Fibroblast of skin of right quadriceps (primary cell): ENCODE results near the gene CNOT11.
"Not testable (repeated sequence)": the region's sequence is repeated elsewhere in the genome, so short reads cannot be mapped to it uniquely, and the experiment has no call there.

Source experiments
- DNase-seq: peaks from one replicate; pipeline ENCODE4 v3.0.0-alpha.2; 2013

CNOT11 gene

GRCh38 chr2:101248756-101249155 is 3.9 kb upstream of the CNOT11 start:
- DNase-seq, result not testable (repeated sequence)

GRCh38 chr2:101249826-101250225 is 2.9 kb upstream of the CNOT11 start:
- no peak for DNase-seq

DNA sequence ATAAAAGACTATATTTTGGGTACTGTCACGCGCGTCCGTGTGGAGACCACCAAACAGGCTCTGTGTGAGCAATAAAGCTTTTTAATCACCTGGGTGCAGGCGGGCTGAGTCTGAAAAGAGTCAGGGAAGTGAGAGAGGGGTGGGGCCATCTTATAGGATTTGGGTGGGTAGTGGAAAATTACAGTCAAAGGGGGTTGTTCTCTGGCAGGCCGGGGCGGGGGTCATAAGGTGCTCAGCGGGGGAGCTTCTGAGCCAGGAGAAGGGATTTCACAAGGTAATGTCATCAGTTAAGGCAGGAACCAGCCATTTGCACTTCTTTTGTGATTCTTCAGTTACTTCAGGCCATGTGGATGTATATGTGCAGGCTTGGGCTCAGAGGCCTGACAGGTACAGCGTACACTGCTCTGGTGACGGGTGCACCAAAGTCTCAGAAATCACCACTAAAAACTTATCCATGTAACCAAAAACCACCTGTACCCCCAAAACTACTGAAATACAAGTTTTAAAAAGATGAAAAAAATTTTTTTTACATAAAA is 1.4 kb upstream of the CNOT11 start:
- not testable (repeated sequence) for DNase-seq

GRCh38 chr2:101251844-101252407 is 760 bp upstream of the CNOT11 start:
- DNase-seq, result no peak

DNA sequence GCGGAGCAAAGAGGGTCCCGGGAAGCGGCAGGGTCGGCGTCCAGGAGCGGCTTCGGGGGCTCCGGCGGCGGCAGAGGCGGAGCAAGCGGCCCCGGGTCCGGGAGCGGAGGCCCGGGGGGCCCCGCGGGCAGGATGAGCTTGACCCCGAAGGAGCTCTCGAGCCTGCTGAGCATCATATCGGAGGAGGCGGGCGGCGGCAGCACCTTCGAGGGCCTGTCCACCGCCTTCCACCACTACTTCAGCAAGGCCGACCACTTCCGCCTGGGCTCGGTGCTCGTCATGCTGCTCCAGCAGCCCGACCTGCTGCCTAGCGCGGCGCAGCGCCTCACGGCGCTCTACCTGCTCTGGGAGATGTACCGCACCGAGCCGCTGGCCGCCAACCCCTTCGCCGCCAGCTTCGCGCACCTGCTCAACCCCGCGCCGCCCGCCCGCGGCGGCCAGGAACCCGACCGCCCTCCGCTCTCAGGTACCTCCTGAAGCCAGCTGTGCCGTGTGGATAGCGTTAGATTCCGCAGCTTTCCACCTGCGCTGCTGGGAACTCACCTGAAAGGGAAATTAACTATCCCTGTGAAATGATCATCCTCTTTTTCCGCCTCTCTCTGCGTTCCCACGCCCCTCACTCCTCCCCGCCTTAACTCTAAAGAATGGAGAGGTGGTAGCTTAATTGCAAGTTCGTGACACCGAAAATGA is 472 bp downstream of the CNOT11 start:
- DNase-seq, result peak; percentile 45

- DNase-seq, result no peak
These were observed 1.2 kb downstream of the CNOT11 start for GRCh38 chr2:101253703-101254450.

GRCh38 chr2:101255501-101255900 is 2.8 kb downstream of the CNOT11 start:
- peak; percentile 13 for DNase-seq

DNA sequence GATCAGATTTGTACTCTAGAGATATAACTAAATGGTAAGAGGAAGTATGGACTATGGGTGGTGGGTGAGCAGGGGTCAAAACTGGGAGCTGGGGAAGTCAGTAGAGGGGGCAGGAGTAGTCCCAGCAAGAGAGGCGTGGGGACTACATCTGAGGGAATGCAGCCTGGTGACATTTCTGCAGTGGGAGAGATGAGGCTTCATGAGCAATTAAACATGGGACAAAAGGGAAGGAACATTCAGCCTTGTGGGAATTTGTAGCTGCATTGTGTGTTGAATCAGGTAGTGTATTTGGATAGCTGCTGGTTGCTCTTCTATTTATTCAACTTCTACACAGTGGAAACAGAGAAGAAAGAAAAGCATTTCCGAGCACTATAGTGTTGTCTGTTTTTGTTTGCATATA is 3.6 kb downstream of the CNOT11 start:
- DNase-seq, result no peak

DNA sequence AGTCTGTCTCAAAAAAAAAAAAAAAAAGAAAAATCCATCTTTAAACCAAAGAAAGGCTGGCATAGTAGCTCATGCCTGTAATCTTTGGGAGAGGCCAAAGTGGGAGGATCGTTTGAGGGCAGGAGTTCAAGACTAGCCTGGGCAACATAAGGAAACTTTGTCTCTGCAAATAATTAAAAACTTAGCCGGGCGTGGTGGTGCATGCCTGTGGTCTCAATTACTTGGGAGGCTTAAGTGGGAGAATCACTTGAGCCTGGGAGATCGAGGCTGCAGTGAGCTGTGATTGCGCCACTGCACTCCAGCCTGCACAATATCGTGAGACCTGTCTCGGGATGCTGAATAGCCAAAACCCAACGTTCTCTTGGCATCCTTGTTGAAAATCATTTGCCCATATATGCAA is 6.1 kb downstream of the CNOT11 start:
- no peak for DNase-seq

GRCh38 chr2:101262142-101262541 is 9.5 kb downstream of the CNOT11 start:
- DNase-seq, result no peak

GRCh38 chr2:101263377-101263800 is 10.7 kb downstream of the CNOT11 start:
- no peak for DNase-seq

- DNase-seq, result no peak
These were observed 11.8 kb downstream of the CNOT11 start for GRCh38 chr2:101264360-101264939.

- DNase-seq, result no peak
These were observed 13.3 kb downstream of the CNOT11 start for GRCh38 chr2:101265893-101266499.

DNA sequence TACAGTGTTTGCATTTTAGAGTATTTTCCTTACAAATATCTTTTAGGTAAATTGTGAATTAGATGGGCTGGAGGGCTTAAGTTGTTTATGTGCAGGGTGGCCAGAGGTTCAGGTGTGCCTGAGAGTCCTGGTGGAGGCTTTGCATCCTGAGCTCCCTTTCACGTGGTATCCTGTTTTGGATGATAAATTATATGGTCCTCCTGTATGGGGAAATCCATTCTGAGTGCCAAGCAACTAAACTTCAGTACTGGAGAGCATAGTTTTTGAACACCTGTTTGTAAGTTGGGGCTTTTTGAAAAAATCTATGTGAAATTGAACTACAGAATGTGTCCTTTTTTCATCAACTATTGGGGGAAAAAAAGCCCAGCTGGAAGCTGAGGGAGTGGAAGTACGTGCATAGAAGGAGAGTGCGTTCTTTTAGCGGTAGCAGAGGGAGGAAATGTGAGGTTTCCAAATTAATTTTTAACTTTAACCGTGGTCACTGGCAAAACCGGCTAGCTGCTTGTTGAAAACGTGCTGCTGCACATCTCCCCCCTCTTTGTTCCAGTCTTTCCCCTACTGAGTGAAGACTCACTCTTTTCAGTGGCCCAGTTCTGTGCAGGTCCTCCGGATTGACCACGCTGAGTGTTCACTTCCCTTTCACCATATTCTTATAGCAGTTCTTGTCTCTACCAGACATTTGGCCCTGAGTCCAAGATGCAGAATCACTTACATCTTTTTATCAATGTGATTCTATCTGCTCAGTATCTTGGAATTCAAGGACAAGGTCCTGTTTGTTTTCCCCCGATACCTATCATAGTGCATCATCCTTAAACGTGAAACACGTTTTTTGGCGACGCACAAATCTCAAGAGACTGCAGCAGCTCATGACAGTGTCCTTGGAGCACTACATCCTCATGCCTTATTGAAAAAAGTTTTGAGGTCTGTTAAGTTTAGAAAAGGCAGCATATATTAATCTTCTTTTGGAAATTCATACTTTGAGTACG is 15.3 kb downstream of the CNOT11 start:
- DNase-seq, result no peak

DNA sequence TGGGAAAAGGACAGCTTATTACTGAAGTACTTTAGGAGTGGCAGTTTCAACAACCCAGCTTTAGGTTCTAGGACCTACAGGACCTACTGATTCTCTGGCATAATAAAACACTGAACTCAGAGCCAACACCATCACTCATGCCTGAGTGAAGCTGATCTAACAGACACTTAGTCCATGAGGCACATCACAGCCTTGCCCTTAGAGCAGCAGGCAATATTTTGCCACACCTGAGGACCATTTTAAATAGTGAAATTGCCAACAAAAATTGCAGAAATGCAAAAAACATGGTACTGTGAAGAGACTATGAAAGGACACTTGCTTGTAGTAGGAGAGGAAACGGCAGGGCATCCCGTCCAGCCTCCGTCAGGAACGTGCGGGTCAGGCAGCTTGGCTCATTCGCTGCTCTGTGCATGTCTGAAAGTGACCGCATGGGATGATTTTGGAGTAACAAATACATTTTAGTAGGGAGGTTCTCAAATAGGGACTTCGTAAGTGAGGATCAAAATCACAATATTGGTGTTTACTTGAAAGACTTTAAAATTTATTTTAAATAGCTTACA is 18.1 kb downstream of the CNOT11 start:
- no peak for DNase-seq

GRCh38 chr2:101272045-101272784 is 19.5 kb downstream of the CNOT11 start:
- DNase-seq, result no peak

DNA sequence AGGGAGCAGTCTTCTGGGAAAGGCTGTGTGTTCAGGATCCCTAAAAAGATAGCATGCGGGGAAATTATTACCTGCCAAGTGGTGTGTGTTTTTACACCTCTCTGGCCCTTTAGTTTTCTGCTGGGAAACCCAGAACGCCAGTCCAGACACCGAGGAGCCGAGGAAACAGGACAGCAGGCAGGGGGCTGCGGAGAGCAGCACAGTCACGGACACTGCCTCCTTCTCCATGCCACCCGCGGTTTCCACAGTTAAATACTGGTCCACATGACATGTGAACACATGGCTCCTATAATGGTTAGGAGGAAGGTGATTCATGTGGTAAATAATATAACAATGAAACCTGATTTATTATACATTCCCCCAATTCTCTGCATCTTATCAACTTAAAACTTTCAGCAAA is 20.4 kb downstream of the CNOT11 start:
- no peak for DNase-seq

- no peak for DNase-seq
These were observed 21.5 kb downstream of the CNOT11 start for GRCh38 chr2:101274142-101274541.

DNA sequence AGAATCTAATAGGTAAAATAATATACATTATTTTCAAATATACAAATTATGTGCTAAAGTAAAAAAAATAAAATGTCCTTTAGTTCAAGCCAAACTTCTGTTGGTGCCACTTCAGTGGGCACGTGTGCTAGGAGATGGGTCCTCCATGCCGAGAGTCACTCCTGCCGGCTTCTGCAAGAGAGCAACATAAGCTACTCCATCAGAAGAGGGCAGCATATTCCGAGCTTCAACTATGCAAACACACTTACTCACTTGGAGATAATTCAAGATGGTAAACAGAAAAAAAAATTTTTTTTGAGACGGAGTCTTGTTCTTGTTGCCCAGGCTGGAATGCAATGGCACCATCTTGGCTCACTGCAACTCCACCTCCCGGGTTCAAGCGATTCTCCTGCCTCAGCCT is 24.4 kb downstream of the CNOT11 start:
- DNase-seq, result no peak

- DNase-seq, result no peak
These were observed 26.2 kb downstream of the CNOT11 start for GRCh38 chr2:101278925-101279324.

GRCh38 chr2:101281482-101281881 is 28.8 kb downstream of the CNOT11 start:
- DNase-seq, result no peak
